GM20000 (cell line): ENCODE measurements around the gene OCIAD2.
"Not testable (repeated sequence)": the region's sequence is repeated elsewhere in the genome, so short reads cannot be mapped to it uniquely, and the experiment has no call there.

ENCODE experiments used
- DNase-seq: peaks from one replicate; pipeline ENCODE4 v3.0.0; 2012; ENCODE audit warnings: low spot score
- TF ChIP-seq, protein P1 (sequence below): IDR thresholded peaks from 2 replicates; pipeline ENCODE4 v1.5.1; 2012; ENCODE audit warnings: mild to moderate bottlenecking, control low read depth; ENCODE audit errors: extremely low read depth, missing control alignments

The OCIAD2 gene

GRCh38 chr4:48851651-48852050 lies 54.9 kb downstream of the OCIAD2 start:
- no peak for DNase-seq
- TF ChIP-seq, protein P1, sequence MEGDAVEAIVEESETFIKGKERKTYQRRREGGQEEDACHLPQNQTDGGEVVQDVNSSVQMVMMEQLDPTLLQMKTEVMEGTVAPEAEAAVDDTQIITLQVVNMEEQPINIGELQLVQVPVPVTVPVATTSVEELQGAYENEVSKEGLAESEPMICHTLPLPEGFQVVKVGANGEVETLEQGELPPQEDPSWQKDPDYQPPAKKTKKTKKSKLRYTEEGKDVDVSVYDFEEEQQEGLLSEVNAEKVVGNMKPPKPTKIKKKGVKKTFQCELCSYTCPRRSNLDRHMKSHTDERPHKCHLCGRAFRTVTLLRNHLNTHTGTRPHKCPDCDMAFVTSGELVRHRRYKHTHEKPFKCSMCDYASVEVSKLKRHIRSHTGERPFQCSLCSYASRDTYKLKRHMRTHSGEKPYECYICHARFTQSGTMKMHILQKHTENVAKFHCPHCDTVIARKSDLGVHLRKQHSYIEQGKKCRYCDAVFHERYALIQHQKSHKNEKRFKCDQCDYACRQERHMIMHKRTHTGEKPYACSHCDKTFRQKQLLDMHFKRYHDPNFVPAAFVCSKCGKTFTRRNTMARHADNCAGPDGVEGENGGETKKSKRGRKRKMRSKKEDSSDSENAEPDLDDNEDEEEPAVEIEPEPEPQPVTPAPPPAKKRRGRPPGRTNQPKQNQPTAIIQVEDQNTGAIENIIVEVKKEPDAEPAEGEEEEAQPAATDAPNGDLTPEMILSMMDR = no peak

DNA sequence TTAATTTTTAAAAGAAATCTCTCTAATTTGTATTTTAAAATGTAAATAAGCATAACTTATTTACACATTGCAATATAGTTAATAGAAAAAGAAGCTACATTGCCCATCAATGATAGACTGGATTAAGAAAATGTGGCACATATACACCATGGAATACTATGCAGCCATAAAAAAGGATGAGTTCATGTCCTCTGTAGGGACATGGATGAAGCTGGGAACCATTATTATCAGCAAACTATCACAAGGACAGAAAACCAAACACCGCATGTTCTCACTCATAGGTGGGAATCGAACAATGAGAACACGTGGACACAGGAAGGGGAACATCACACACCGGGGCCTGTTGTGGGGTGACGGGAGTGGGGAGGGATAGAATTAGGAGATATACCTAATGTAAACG lies 57.8 kb downstream of the OCIAD2 start:
- DNase-seq = not testable (repeated sequence)

GRCh38 chr4:48844843-48845242 lies 61.7 kb downstream of the OCIAD2 start:
- TF ChIP-seq, protein P1 = no peak
- DNase-seq = no peak

GRCh38 chr4:48841045-48841827 lies 65.3 kb downstream of the OCIAD2 start:
- TF ChIP-seq, protein P1 = no peak
- no peak for DNase-seq

GRCh38 chr4:48836658-48837057 lies 69.9 kb downstream of the OCIAD2 start:
- DNase-seq = no peak

More at GRCh38 chr4:48836658-48837057, 69.9 kb downstream of the OCIAD2 start:
- TF ChIP-seq, protein P1 = no peak
